GM23338 (cell line): ENCODE measurements around the gene MAPK14. TPM values are rescaled to one million over a fixed set of nuclear protein-coding genes. Genes with fewer than 3 reads are reported as not detected.

ENCODE experiments used
- ATAC-seq: fragments of 200-7000 bp; cut with Tn5 transposase; 3 replicates; pipeline ENCODE4 v1.9.1; 2020
- DNase-seq: peaks from one replicate; pipeline ENCODE4 v3.0.0-alpha.2; 2015; ENCODE audit warnings: low spot score
- H2AFZ ChIP-seq: fragments of 200-600 bp; sonication (generic); 2 replicates; pipeline ENCODE4 v1.8.0; 2016; ENCODE audit warnings: antibody characterized with exemption, mild to moderate bottlenecking, moderate library complexity
- H3F3A ChIP-seq: fragments of 200-600 bp; sonication (generic); replicated peaks from 2 replicates; pipeline ENCODE4 v1.8.0; 2017; ENCODE audit warnings: antibody characterized with exemption, mixed run types, low read depth
- H3K27ac ChIP-seq: fragments of 200-600 bp; sonication (generic); 2 replicates; pipeline ENCODE4 v1.6.1; 2016; ENCODE audit warnings: low read depth
- H3K27me3 ChIP-seq: fragments of 200-600 bp; sonication (generic); 2 replicates; pipeline ENCODE4 v1.8.0; 2016; ENCODE audit warnings: mild to moderate bottlenecking, mixed run types, moderate library complexity; ENCODE audit not compliant: insufficient read depth
- H3K36me3 ChIP-seq: fragments of 200-600 bp; sonication (generic); 2 replicates; pipeline ENCODE4 v1.8.0; 2016; ENCODE audit warnings: mild to moderate bottlenecking; ENCODE audit not compliant: insufficient read depth
- H3K4me1 ChIP-seq: fragments of 200-600 bp; sonication (generic); 2 replicates; pipeline ENCODE4 v1.8.0; 2016; ENCODE audit warnings: mild to moderate bottlenecking, moderate library complexity; ENCODE audit not compliant: insufficient read depth
- H3K4me2 ChIP-seq: fragments of 200-600 bp; sonication (generic); 2 replicates; pipeline ENCODE4 v1.7.1; 2017; ENCODE audit warnings: mixed run types
- H3K4me3 ChIP-seq: fragments of 200-600 bp; sonication (generic); 2 replicates; pipeline ENCODE4 v1.6.1; 2016; ENCODE audit warnings: mixed run types
- H3K79me2 ChIP-seq: fragments of 200-600 bp; sonication (generic); replicated peaks from 2 replicates; pipeline ENCODE4 v1.8.0; 2017; ENCODE audit warnings: mild to moderate bottlenecking; ENCODE audit not compliant: insufficient read depth
- H3K9me2 ChIP-seq: fragments of 200-600 bp; sonication (generic); 2 replicates; pipeline ENCODE4 v1.8.0; 2017; ENCODE audit not compliant: insufficient read depth
- H4K20me1 ChIP-seq: fragments of 200-600 bp; sonication (generic); replicated peaks from 2 replicates; pipeline ENCODE4 v1.8.0; 2017; ENCODE audit warnings: mild to moderate bottlenecking; ENCODE audit not compliant: insufficient read depth
- H3K27ac Mint-ChIP-seq: 2 replicates; pipeline ENCODE4 v1.8.0; 2020; ENCODE audit warnings: inconsistent platforms, mild to moderate bottlenecking, moderate library complexity, mixed read lengths
- H3K27me3 Mint-ChIP-seq: 3 replicates; pipeline ENCODE4 v1.8.0; 2022; ENCODE audit warnings: low read depth, mild to moderate bottlenecking, moderate library complexity, mixed read lengths, inconsistent platforms; ENCODE audit not compliant: insufficient read depth, poor library complexity
- H3K36me3 Mint-ChIP-seq: 3 replicates; pipeline ENCODE4 v1.8.0; 2021; ENCODE audit warnings: low read depth, mild to moderate bottlenecking, inconsistent platforms, moderate library complexity, mixed read lengths
- H3K4me1 Mint-ChIP-seq: 3 replicates; pipeline ENCODE4 v1.8.0; 2020; ENCODE audit warnings: mild to moderate bottlenecking, inconsistent platforms, mixed read lengths
- H3K4me3 Mint-ChIP-seq: 3 replicates; pipeline ENCODE4 v1.8.0; 2021; ENCODE audit warnings: moderate library complexity, mild to moderate bottlenecking, inconsistent platforms, mixed read lengths
- H3K9me3 Mint-ChIP-seq: 3 replicates; pipeline ENCODE4 v1.8.0; 2020; ENCODE audit warnings: moderate library complexity, mild to moderate bottlenecking, inconsistent platforms, mixed read lengths
- CREB1 ChIP-seq: fragments of 250-450 bp; sonication (Bioruptor Pico); IDR thresholded peaks from 2 replicates; pipeline ENCODE4 v1.5.0; 2020; ENCODE audit warnings: low read depth, mild to moderate bottlenecking, moderate library complexity
- CTCF ChIP-seq, 2 experiments: fragments of 200-600 bp in 1 of 2; sonication (generic) in 1 of 2; conservative IDR thresholded peaks; 2 replicates each; pipeline versions ENCODE4 v1.5.1 to v1.6.1; 2016 to 2017; ENCODE audit warnings: antibody characterized with exemption in 2 of 2, low read depth in 2 of 2, mild to moderate bottlenecking in 2 of 2, moderate library complexity in 1 of 2
- EZH2 ChIP-seq: fragments of 200-600 bp; sonication (generic); IDR thresholded peaks from one replicate; pipeline ENCODE4 v1.8.0; 2017; ENCODE audit warnings: antibody characterized with exemption, mild to moderate bottlenecking, low read depth; ENCODE audit not compliant: unreplicated experiment
- EZH2phosphoT487 ChIP-seq: fragments of 200-600 bp; sonication (generic); IDR thresholded peaks from one replicate; pipeline ENCODE4 v1.8.1; 2018; ENCODE audit warnings: antibody characterized with exemption; ENCODE audit not compliant: unreplicated experiment
- JUNB ChIP-seq: IDR thresholded peaks from one replicate; pipeline ENCODE4 v1.6.1; 2016; ENCODE audit warnings: antibody characterized with exemption; ENCODE audit not compliant: unreplicated experiment
- NANOG ChIP-seq: IDR thresholded peaks from 2 replicates; pipeline ENCODE4 v1.6.1; 2016; ENCODE audit warnings: antibody characterized with exemption, borderline replicate concordance
- POLR2AphosphoS5 ChIP-seq: IDR thresholded peaks from 2 replicates; pipeline ENCODE4 v1.6.1; 2016; ENCODE audit warnings: antibody characterized with exemption, low read depth
- STAT1 ChIP-seq: IDR thresholded peaks from one replicate; pipeline ENCODE4 v1.6.1; 2016; ENCODE audit warnings: antibody characterized with exemption; ENCODE audit not compliant: unreplicated experiment
- ZNF114 ChIP-seq: fragments of 250-450 bp; sonication (Bioruptor Pico); IDR thresholded peaks from 2 replicates; pipeline ENCODE4 v1.5.0; 2020; ENCODE audit warnings: mild to moderate bottlenecking, moderate library complexity
- ZNF331 ChIP-seq: fragments of 250-450 bp; sonication (Bioruptor Pico); IDR thresholded peaks from 2 replicates; pipeline ENCODE4 v1.5.0; 2020; ENCODE audit warnings: low read depth, mild to moderate bottlenecking, moderate library complexity
- polyA plus RNA-seq: library from polyadenylated mRNA; unstranded; fragments of >200 nt; fragmentation: Nextera tagmentation; extraction: Ambion mirVana; gene quantifications from 2 replicates; pipeline ENCODE4 v1.2.1, GENCODE V29; 2016
- total RNA-seq: library from RNA; depleted of rRNA; stranded (reverse); fragments of >200 nt; shearing (Covaris generic); gene quantifications from 2 replicates; pipeline ENCODE4 v1.2.3, GENCODE V29; 2014
- TF ChIP-seq, protein P1 (sequence below): IDR thresholded peaks from one replicate; pipeline ENCODE4 v1.6.1; 2018; ENCODE audit warnings: antibody characterized with exemption; ENCODE audit not compliant: unreplicated experiment
- TF ChIP-seq, protein P2 (sequence below): fragments of 250-450 bp; sonication (Bioruptor Pico); IDR thresholded peaks from 2 replicates; pipeline ENCODE4 v1.5.0; 2020; ENCODE audit warnings: mild to moderate bottlenecking, moderate library complexity

MAPK14 gene
- total and polyA plus RNA-seq, 2 experiments from 2014 or later: 8.8 to 44.5 TPM

GRCh38 chr6:36133148-36133547 lies 105.5 kb downstream of the MAPK14 start (continued):
- TF ChIP-seq, protein P1, sequence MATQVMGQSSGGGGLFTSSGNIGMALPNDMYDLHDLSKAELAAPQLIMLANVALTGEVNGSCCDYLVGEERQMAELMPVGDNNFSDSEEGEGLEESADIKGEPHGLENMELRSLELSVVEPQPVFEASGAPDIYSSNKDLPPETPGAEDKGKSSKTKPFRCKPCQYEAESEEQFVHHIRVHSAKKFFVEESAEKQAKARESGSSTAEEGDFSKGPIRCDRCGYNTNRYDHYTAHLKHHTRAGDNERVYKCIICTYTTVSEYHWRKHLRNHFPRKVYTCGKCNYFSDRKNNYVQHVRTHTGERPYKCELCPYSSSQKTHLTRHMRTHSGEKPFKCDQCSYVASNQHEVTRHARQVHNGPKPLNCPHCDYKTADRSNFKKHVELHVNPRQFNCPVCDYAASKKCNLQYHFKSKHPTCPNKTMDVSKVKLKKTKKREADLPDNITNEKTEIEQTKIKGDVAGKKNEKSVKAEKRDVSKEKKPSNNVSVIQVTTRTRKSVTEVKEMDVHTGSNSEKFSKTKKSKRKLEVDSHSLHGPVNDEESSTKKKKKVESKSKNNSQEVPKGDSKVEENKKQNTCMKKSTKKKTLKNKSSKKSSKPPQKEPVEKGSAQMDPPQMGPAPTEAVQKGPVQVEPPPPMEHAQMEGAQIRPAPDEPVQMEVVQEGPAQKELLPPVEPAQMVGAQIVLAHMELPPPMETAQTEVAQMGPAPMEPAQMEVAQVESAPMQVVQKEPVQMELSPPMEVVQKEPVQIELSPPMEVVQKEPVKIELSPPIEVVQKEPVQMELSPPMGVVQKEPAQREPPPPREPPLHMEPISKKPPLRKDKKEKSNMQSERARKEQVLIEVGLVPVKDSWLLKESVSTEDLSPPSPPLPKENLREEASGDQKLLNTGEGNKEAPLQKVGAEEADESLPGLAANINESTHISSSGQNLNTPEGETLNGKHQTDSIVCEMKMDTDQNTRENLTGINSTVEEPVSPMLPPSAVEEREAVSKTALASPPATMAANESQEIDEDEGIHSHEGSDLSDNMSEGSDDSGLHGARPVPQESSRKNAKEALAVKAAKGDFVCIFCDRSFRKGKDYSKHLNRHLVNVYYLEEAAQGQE: no peak
- TF ChIP-seq EZH2: no peak
- no peak for TF ChIP-seq JUNB
- no peak for TF ChIP-seq ZNF114
- no peak for TF ChIP-seq CTCF (conservative IDR thresholded peaks at IDR 0.05; ENCODE audit: low read depth in 2 of 2)
- TF ChIP-seq EZH2phosphoT487: no peak
- TF ChIP-seq STAT1: no peak
- TF ChIP-seq CREB1 (CRISPR knock-in tag): no peak

- ATAC-seq (no peak), DNase-seq (no peak)
- no peaks in the 10 kb centered on the region for H3K36me3 Mint-ChIP-seq
- Histone ChIP-seq H3K4me2 (no peak overlapping the region), H3F3A (no peaks in the 10 kb centered on the region), H3K27ac (no peak overlapping the region), H3K79me2 (no peaks in the 10 kb centered on the region), H4K20me1 (no peaks in the 10 kb centered on the region), H3K9me2 (no peaks in the 10 kb centered on the region), H3K27me3 (peaks cover 14% of the 10 kb centered on the region; the same call in 1 of the 2 replicates), H3K4me3 (no peak overlapping the region), H3K36me3 (no peaks in the 10 kb centered on the region), H2AFZ (no peak overlapping the region), H3K4me1 (peaks cover 23% of the 10 kb centered on the region)
- peaks cover 2% of the 10 kb centered on the region; the same call in 1 of the 3 replicates for H3K9me3 Mint-ChIP-seq
- H3K27me3 Mint-ChIP-seq: peaks cover 11% of the 10 kb centered on the region
- H3K4me3 Mint-ChIP-seq: no peak overlapping the region
- H3K27ac Mint-ChIP-seq: no peak overlapping the region
- H3K4me1 Mint-ChIP-seq: peaks cover 26% of the 10 kb centered on the region
- TF ChIP-seq, protein P2, sequence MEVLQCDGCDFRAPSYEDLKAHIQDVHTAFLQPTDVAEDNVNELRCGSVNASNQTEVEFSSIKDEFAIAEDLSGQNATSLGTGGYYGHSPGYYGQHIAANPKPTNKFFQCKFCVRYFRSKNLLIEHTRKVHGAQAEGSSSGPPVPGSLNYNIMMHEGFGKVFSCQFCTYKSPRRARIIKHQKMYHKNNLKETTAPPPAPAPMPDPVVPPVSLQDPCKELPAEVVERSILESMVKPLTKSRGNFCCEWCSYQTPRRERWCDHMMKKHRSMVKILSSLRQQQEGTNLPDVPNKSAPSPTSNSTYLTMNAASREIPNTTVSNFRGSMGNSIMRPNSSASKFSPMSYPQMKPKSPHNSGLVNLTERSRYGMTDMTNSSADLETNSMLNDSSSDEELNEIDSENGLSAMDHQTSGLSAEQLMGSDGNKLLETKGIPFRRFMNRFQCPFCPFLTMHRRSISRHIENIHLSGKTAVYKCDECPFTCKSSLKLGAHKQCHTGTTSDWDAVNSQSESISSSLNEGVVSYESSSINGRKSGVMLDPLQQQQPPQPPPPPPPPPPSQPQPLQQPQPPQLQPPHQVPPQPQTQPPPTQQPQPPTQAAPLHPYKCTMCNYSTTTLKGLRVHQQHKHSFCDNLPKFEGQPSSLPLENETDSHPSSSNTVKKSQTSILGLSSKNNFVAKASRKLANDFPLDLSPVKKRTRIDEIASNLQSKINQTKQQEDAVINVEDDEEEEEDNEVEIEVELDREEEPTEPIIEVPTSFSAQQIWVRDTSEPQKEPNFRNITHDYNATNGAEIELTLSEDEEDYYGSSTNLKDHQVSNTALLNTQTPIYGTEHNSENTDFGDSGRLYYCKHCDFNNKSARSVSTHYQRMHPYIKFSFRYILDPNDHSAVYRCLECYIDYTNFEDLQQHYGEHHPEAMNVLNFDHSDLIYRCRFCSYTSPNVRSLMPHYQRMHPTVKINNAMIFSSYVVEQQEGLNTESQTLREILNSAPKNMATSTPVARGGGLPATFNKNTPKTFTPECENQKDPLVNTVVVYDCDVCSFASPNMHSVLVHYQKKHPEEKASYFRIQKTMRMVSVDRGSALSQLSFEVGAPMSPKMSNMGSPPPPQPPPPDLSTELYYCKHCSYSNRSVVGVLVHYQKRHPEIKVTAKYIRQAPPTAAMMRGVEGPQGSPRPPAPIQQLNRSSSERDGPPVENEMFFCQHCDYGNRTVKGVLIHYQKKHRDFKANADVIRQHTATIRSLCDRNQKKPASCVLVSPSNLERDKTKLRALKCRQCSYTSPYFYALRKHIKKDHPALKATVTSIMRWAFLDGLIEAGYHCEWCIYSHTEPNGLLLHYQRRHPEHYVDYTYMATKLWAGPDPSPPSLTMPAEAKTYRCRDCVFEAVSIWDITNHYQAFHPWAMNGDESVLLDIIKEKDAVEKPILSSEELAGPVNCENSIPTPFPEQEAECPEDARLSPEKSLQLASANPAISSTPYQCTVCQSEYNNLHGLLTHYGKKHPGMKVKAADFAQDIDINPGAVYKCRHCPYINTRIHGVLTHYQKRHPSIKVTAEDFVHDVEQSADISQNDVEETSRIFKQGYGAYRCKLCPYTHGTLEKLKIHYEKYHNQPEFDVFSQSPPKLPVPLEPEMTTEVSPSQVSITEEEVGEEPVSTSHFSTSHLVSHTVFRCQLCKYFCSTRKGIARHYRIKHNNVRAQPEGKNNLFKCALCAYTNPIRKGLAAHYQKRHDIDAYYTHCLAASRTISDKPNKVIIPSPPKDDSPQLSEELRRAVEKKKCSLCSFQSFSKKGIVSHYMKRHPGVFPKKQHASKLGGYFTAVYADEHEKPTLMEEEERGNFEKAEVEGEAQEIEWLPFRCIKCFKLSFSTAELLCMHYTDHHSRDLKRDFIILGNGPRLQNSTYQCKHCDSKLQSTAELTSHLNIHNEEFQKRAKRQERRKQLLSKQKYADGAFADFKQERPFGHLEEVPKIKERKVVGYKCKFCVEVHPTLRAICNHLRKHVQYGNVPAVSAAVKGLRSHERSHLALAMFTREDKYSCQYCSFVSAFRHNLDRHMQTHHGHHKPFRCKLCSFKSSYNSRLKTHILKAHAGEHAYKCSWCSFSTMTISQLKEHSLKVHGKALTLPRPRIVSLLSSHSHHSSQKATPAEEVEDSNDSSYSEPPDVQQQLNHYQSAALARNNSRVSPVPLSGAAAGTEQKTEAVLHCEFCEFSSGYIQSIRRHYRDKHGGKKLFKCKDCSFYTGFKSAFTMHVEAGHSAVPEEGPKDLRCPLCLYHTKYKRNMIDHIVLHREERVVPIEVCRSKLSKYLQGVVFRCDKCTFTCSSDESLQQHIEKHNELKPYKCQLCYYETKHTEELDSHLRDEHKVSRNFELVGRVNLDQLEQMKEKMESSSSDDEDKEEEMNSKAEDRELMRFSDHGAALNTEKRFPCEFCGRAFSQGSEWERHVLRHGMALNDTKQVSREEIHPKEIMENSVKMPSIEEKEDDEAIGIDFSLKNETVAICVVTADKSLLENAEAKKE (CRISPR knock-in tag): no peak
- TF ChIP-seq CTCF (conservative IDR thresholded peaks at IDR 0.05; ENCODE audit: low read depth in 2 of 2) (no peak), STAT1 (no peak), EZH2phosphoT487 (no peak), JUNB (no peak), ZNF331 (CRISPR knock-in tag) (no peak), CREB1 (CRISPR knock-in tag) (no peak), NANOG (no peak), POLR2AphosphoS5 (no peak)
Measured at GRCh38 chr6:36133912-36134311, 106.3 kb downstream of the MAPK14 start.
